SJSA1 (cell line): ENCODE results near the gene PCSK5. TPM values are rescaled to one million over a fixed set of nuclear protein-coding genes. Genes with fewer than 3 reads are reported as not detected.

Experiments used
- DNase-seq, 2 experiments: peaks; one replicate each; pipeline ENCODE4 v3.0.0-alpha.2; 2015 to 2020; ENCODE audit warnings: low spot score in 2 of 2, low read depth in 1 of 2
- H3K27ac ChIP-seq: fragments of 250-450 bp; sonication (Bioruptor Pico); 2 replicates; pipeline ENCODE4 v1.5.1; 2020; ENCODE audit warnings: mild to moderate bottlenecking, moderate library complexity
- H3K27me3 ChIP-seq: fragments of 250-450 bp; sonication (Bioruptor Pico); replicated peaks from 2 replicates; pipeline ENCODE4 v1.5.1; 2020; ENCODE audit warnings: mild to moderate bottlenecking, moderate library complexity
- H3K36me3 ChIP-seq: fragments of 250-450 bp; sonication (Bioruptor Pico); 2 replicates; pipeline ENCODE4 v1.5.1; 2020; ENCODE audit warnings: mild to moderate bottlenecking
- H3K4me1 ChIP-seq: fragments of 250-450 bp; sonication (Bioruptor Pico); replicated peaks from 2 replicates; pipeline ENCODE4 v1.6.1; 2021; ENCODE audit warnings: mild to moderate bottlenecking
- H3K4me3 ChIP-seq: fragments of 250-450 bp; sonication (Bioruptor Pico); 2 replicates; pipeline ENCODE4 v1.5.1; 2020; ENCODE audit warnings: mild to moderate bottlenecking
- H3K9me3 ChIP-seq: fragments of 250-450 bp; sonication (Bioruptor Pico); replicated peaks from 2 replicates; pipeline ENCODE4 v1.5.1; 2020; ENCODE audit warnings: mild to moderate bottlenecking
- total RNA-seq: library from RNA; depleted of rRNA; stranded (reverse); fragments of >200 nt; shearing (Covaris generic); gene quantifications from 2 replicates; pipeline ENCODE4 v1.2.3, GENCODE V29; 2014

PCSK5 gene
- total RNA-seq, 1 experiment from 2014 or later, result 20.8 TPM

DNA sequence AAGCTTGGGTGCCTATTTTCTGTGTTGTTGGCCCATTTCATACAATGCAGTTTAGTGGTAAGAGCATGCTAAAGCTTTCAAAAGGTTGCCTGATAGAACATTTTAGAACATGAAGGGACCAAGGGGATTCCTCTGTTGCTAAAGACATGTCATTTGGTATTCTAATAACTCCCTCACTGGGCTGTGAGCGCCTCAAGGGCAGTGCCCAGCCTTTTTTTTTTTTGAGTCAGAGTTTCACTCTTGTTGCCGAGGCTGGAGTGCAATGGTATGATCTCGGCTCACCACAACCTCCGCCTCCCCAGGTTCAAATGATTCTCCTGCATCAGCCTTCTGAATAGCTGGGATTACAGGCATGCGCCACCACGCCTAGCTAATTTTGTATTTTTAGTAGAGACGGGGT, 77.1 kb downstream of the PCSK5 start:
- H3K9me3 ChIP-seq, result no peaks in the 10 kb centered on the region
- peaks cover 13% of the 10 kb centered on the region for H3K4me1 ChIP-seq
- no peaks in the 10 kb centered on the region for H3K27me3 ChIP-seq
- no peak for DNase-seq
- no peak overlapping the region for H3K27ac ChIP-seq
- H3K4me3 ChIP-seq, result no peak overlapping the region
- H3K36me3 ChIP-seq, result no peaks in the 10 kb centered on the region

GRCh38 chr9:75974016-75974766, 83.7 kb downstream of the PCSK5 start:
- Histone ChIP-seq H3K27me3 (no peaks in the 10 kb centered on the region), H3K27ac (no peak overlapping the region), H3K9me3 (no peaks in the 10 kb centered on the region), H3K4me3 (no peak overlapping the region), H3K36me3 (no peaks in the 10 kb centered on the region), H3K4me1 (peaks cover 19% of the 10 kb centered on the region)
- no peak for DNase-seq

- Histone ChIP-seq H3K27me3 (no peaks in the 10 kb centered on the region), H3K4me1 (peaks cover 25% of the 10 kb centered on the region), H3K9me3 (no peaks in the 10 kb centered on the region), H3K27ac (no peak overlapping the region), H3K4me3 (no peak overlapping the region), H3K36me3 (no peaks in the 10 kb centered on the region)
- DNase-seq, result no peak
Measured at GRCh38 chr9:75975071-75975470, 84.6 kb downstream of the PCSK5 start.

- Histone ChIP-seq H3K36me3 (no peaks in the 10 kb centered on the region), H3K27ac (no peak overlapping the region), H3K4me3 (no peak overlapping the region), H3K4me1 (peaks cover 25% of the 10 kb centered on the region), H3K27me3 (no peaks in the 10 kb centered on the region), H3K9me3 (no peaks in the 10 kb centered on the region)
- DNase-seq, result no peak
Measured at GRCh38 chr9:75976549-75976948, 86.1 kb downstream of the PCSK5 start.

DNA sequence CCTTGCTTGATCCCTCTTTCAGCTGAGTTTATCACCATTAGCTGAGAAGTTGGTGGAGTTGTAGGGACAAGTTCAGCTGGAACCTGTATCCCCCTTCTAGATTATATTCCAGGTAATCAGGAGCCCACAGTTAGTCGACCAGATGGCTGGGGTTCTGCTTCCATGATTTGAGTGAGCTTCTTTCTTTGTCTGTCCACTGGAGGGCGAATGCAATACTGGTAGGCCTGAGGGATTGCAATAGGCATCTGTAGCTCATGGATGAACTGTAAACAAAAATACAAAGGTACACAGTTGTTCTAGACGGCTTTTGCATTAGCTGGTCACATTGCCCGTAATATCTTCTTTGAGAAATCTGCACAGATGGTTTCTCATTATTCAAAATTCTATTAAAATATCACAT, 88.9 kb downstream of the PCSK5 start:
- H3K9me3 ChIP-seq, result no peaks in the 10 kb centered on the region
- no peak overlapping the region for H3K27ac ChIP-seq
- peaks cover 33% of the 10 kb centered on the region for H3K4me1 ChIP-seq
- H3K4me3 ChIP-seq, result no peak overlapping the region
- no peaks in the 10 kb centered on the region for H3K36me3 ChIP-seq
- H3K27me3 ChIP-seq, result no peaks in the 10 kb centered on the region
- DNase-seq, result no peak

DNA sequence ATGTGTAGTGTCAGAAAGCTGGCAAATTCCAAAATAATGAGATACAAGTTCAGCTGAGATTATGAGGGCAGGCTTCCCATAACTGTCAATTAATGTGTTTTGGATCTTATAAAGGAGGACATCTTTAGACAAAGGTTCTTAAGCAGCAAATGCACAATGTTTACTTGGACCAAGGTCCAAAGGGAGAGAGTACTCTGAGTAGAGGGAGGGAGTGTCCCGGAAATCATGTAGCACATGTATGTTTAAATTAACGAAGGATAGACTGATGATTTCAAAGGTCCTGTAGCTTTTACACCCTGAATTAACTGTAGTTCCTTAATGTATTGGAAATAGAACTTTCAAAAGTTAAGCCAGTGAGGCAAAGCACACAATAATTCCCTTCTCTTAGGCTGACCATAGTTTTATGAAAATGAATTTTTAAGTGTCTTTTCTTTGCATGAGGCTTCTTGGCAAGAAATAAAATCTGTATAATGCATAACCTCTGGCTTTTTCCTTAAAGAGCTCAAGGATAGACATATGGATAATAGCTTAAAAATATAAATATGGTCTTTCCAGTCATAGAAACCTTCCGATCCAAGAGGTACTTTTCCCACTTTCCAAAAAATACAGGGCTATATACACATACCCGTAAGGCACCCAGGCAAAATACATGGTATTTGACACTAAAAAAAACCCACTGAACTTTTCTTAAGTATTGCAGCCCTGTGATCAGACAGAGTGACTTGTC, 93.0 kb downstream of the PCSK5 start:
- Histone ChIP-seq H3K27me3 (no peaks in the 10 kb centered on the region), H3K4me3 (no peak overlapping the region), H3K36me3 (peaks cover 4% of the 10 kb centered on the region; the same call in 1 of the 2 replicates), H3K9me3 (no peaks in the 10 kb centered on the region), H3K27ac (no peak overlapping the region), H3K4me1 (peaks cover 21% of the 10 kb centered on the region)
- DNase-seq, result no peak

DNA sequence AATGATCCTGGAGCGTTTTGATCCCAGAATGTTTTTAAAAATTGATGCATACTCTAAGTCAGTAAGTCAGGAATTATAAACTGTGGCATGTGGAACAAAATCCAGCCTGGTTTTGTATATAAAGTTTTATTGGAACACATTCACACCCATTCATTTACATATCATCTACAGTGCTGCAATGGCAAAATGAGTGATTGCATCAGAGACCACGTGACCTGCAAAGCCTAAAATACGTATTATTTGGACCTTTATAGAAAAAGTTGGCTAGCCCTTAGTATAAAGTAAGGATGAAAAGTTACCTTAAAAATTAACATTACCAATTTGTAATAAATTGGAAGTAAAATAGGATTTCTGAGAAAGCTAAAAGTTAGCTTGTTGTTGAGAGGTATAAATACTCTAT, 95.0 kb downstream of the PCSK5 start:
- DNase-seq, result no peak
- peaks cover 4% of the 10 kb centered on the region; the same call in 1 of the 2 replicates for H3K36me3 ChIP-seq
- H3K27me3 ChIP-seq, result no peaks in the 10 kb centered on the region
- peaks cover 15% of the 10 kb centered on the region for H3K4me1 ChIP-seq
- H3K27ac ChIP-seq, result no peak overlapping the region
- H3K9me3 ChIP-seq, result no peaks in the 10 kb centered on the region
- no peak overlapping the region for H3K4me3 ChIP-seq

GRCh38 chr9:75988663-75989062, 98.2 kb downstream of the PCSK5 start:
- no peak for DNase-seq

GRCh38 chr9:75990156-75990555, 99.7 kb downstream of the PCSK5 start:
- peaks cover 4% of the 10 kb centered on the region; the same call in 1 of the 2 replicates for H3K36me3 ChIP-seq
- H3K9me3 ChIP-seq, result no peaks in the 10 kb centered on the region
- DNase-seq, result no peak
- H3K4me3 ChIP-seq, result no peak overlapping the region
- H3K4me1 ChIP-seq, result peaks cover 31% of the 10 kb centered on the region
- H3K27ac ChIP-seq, result no peak overlapping the region
- no peaks in the 10 kb centered on the region for H3K27me3 ChIP-seq

More at GRCh38 chr9:75988663-75989062, 98.2 kb downstream of the PCSK5 start:
- peaks cover 4% of the 10 kb centered on the region; the same call in 1 of the 2 replicates for H3K36me3 ChIP-seq
- no peak overlapping the region for H3K27ac ChIP-seq
- H3K27me3 ChIP-seq, result no peaks in the 10 kb centered on the region
- H3K9me3 ChIP-seq, result no peaks in the 10 kb centered on the region
- peaks cover 30% of the 10 kb centered on the region for H3K4me1 ChIP-seq
- H3K4me3 ChIP-seq, result no peak overlapping the region

GRCh38 chr9:75990576-75991304, 100.3 kb downstream of the PCSK5 start:
- Histone ChIP-seq H3K9me3 (no peaks in the 10 kb centered on the region), H3K36me3 (peaks cover 4% of the 10 kb centered on the region; the same call in 1 of the 2 replicates), H3K27ac (no peak overlapping the region), H3K27me3 (no peaks in the 10 kb centered on the region), H3K4me3 (no peak overlapping the region), H3K4me1 (peaks cover 36% of the 10 kb centered on the region)
- no peak for DNase-seq

- peak overlapping the region; percentile 67 for H3K27ac ChIP-seq
- no peaks in the 10 kb centered on the region for H3K9me3 ChIP-seq
- no peaks in the 10 kb centered on the region for H3K36me3 ChIP-seq
- peaks cover 36% of the 10 kb centered on the region for H3K4me1 ChIP-seq
- no peaks in the 10 kb centered on the region for H3K27me3 ChIP-seq
- peak in 1 of 2 experiments; percentile 12 for DNase-seq
- H3K4me3 ChIP-seq, result no peak overlapping the region
Measured at GRCh38 chr9:75992482-75993206, 102.2 kb downstream of the PCSK5 start.

DNA sequence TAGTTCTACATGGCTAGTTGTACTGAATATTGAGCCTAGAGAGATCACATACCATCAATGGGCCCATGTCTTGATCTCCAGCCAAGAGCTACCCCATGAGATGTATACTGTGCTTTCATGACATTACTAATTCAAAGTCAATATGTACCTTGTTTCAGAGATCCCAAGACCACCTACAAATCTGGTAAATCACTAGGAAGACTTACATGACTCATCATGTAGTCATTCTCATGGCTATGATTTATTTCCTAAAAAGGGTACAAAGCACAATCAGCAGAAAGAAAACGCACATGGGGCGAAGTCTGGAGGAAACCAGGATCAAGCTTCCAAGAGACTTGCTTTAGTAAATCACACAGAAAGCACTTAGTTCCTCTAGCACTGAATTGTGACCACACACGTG, 103.0 kb downstream of the PCSK5 start:
- peak overlapping the region; percentile 67 for H3K27ac ChIP-seq

DNA sequence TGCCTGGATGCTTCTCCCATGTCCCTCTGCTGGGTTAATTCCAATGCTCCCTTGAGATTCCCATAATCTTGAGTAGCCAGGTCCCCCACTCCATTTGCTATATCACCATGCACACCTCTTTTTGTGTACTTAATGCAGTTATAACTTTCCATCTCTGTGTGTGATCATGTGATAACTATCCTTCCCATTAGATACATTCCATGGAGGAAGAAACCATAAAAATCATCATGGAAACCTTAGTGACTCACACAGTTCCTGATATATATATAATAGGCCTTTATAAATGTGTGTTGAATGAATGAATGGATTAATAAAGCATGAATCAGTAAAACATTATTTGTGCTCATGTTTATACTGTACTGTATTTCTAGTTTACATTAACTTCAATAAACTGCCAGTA, 104.6 kb downstream of the PCSK5 start:
- Histone ChIP-seq H3K4me3 (no peak overlapping the region), H3K4me1 (peaks cover 36% of the 10 kb centered on the region), H3K9me3 (no peaks in the 10 kb centered on the region), H3K36me3 (no peaks in the 10 kb centered on the region), H3K27ac (peak overlapping the region; percentile 21; the same call in 1 of the 2 replicates), H3K27me3 (no peaks in the 10 kb centered on the region)
- no peak for DNase-seq

More for the DNA sequence above, 103.0 kb downstream of the PCSK5 start:
- Histone ChIP-seq H3K4me1 (peaks cover 36% of the 10 kb centered on the region), H3K4me3 (no peak overlapping the region), H3K27me3 (no peaks in the 10 kb centered on the region), H3K36me3 (no peaks in the 10 kb centered on the region), H3K9me3 (no peaks in the 10 kb centered on the region)
- peak; percentile 64 to 91 for DNase-seq
